Measurements from ENCODE around the gene BCL11A. TPM values are rescaled to one million over a fixed set of nuclear protein-coding genes. Genes with fewer than 3 reads are reported as not detected.

Gene BCL11A
- total RNA-seq, 1 donor from 2014 or later: 29.8 TPM

DNA sequence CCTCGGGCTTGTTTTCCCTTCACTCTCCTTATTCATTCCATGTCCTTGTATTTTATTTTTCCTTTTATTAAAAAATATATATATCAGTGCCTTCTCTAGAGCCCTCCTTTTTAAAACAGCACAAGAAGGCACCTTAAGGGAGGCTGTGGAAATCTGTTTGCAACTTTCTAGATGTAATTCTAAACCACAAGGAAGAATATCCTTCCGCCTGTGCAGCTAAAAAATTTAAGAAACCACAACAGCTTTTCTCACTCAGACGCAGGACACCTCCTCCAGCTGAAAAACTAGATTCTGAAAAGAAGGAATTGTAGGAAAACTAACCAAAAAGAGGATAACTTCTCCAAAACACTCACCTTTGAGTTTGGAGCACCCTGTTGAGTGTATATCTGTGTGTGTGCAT lies 142.2 kb downstream of the BCL11A start:
- no peak for TF ChIP-seq EZH2 (IDR thresholded peaks at IDR 0.05; ENCODE audit: insufficient read depth, low read length)
- TF ChIP-seq, protein P1, sequence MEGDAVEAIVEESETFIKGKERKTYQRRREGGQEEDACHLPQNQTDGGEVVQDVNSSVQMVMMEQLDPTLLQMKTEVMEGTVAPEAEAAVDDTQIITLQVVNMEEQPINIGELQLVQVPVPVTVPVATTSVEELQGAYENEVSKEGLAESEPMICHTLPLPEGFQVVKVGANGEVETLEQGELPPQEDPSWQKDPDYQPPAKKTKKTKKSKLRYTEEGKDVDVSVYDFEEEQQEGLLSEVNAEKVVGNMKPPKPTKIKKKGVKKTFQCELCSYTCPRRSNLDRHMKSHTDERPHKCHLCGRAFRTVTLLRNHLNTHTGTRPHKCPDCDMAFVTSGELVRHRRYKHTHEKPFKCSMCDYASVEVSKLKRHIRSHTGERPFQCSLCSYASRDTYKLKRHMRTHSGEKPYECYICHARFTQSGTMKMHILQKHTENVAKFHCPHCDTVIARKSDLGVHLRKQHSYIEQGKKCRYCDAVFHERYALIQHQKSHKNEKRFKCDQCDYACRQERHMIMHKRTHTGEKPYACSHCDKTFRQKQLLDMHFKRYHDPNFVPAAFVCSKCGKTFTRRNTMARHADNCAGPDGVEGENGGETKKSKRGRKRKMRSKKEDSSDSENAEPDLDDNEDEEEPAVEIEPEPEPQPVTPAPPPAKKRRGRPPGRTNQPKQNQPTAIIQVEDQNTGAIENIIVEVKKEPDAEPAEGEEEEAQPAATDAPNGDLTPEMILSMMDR (IDR thresholded peaks at IDR 0.05; ENCODE audit: insufficient read depth, low read depth, low read length): no peak
- Histone ChIP-seq H3K4me2 (ENCODE audit: low read length) (no peak overlapping the region), H2AFZ (ENCODE audit: low read depth, low read length) (no peak overlapping the region), H3K4me3 (ENCODE audit: insufficient read depth, low read depth, low read length) (no peak overlapping the region), H3K27me3 (ENCODE audit: insufficient read depth, low read length) (no peaks in the 10 kb centered on the region), H4K20me1 (ENCODE audit: insufficient read depth, low read length) (no peaks in the 10 kb centered on the region), H3K9me3 (ENCODE audit: insufficient read depth, low read depth, low read length) (no peaks in the 10 kb centered on the region), H3K79me2 (ENCODE audit: insufficient read depth, low read length) (no peaks in the 10 kb centered on the region), H3K9ac (ENCODE audit: low read length) (no peak overlapping the region), H3K27ac (ENCODE audit: low read depth, low read length) (no peak overlapping the region), H3K36me3 (ENCODE audit: insufficient read depth, low read length) (no peaks in the 10 kb centered on the region), H3K4me1 (ENCODE audit: insufficient read depth, low read length) (peaks cover 2% of the 10 kb centered on the region)
- DNase-seq (ENCODE audit: low read depth): peak; percentile 4
- H3K4me1 Mint-ChIP-seq (ENCODE audit: low read depth, unreplicated experiment): peaks cover 21% of the 10 kb centered on the region
- no peaks in the 10 kb centered on the region for H3K36me3 Mint-ChIP-seq (ENCODE audit: low read depth, unreplicated experiment)
- H3K9me3 Mint-ChIP-seq (ENCODE audit: unreplicated experiment): peaks cover 3% of the 10 kb centered on the region
- H3K27ac Mint-ChIP-seq (ENCODE audit: unreplicated experiment): no peak overlapping the region
- no peak overlapping the region for H3K4me3 Mint-ChIP-seq (ENCODE audit: unreplicated experiment)
- peaks cover 16% of the 10 kb centered on the region for H3K27me3 Mint-ChIP-seq (ENCODE audit: low read depth, unreplicated experiment)
- FAIRE-seq: no peak

DNA sequence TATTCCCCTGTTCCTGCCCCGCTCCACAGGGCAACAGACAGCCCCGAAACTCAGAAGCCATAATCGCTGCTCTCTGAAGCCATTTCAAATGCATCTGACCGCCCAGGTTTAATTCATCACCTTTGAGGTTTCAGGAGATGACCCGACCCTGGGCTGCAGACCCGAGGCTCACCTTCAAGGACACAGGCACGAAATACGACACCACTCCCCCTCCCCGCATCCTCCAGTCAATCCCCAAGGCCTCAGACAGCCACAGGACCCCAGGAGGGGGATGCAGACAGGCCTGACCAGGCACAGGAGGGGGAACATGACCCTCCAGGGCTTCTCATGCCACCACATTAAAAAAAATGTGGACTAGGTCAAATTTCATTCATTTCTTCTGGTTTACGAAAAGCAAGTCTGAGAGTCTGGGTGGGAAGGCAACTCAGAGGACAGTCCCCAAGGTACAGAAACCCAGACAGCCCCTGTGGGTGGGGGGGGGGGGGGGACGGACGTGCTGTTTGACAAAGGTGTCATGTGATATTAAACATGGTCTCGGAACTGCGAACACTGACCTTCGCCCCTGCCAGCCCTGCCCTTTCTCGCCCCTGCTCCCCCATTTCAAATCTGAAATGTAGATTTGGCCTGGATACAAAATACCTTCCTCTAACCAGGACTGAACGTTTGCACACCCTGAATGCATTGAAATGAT lies 142.9 kb downstream of the BCL11A start:
- Mint-ChIP-seq H3K9me3 (ENCODE audit: unreplicated experiment) (no peaks in the 10 kb centered on the region), H3K27ac (ENCODE audit: unreplicated experiment) (no peak overlapping the region), H3K4me3 (ENCODE audit: unreplicated experiment) (no peak overlapping the region), H3K4me1 (ENCODE audit: low read depth, unreplicated experiment) (peaks cover 21% of the 10 kb centered on the region), H3K36me3 (ENCODE audit: low read depth, unreplicated experiment) (no peaks in the 10 kb centered on the region), H3K27me3 (ENCODE audit: low read depth, unreplicated experiment) (peaks cover 15% of the 10 kb centered on the region)
- H3K9ac ChIP-seq (ENCODE audit: low read length): no peak overlapping the region
- no peaks in the 10 kb centered on the region for H3K9me3 ChIP-seq (ENCODE audit: insufficient read depth, low read depth, low read length)
- H3K4me2 ChIP-seq (ENCODE audit: low read length): no peak overlapping the region
- FAIRE-seq: no peak
- no peak overlapping the region for H3K27ac ChIP-seq (ENCODE audit: low read depth, low read length)
- H3K79me2 ChIP-seq (ENCODE audit: insufficient read depth, low read length): no peaks in the 10 kb centered on the region
- no peak for TF ChIP-seq EZH2 (IDR thresholded peaks at IDR 0.05; ENCODE audit: insufficient read depth, low read length)
- TF ChIP-seq, protein P1 (IDR thresholded peaks at IDR 0.05; ENCODE audit: insufficient read depth, low read depth, low read length): no peak
- H3K27me3 ChIP-seq (ENCODE audit: insufficient read depth, low read length): no peaks in the 10 kb centered on the region
- no peaks in the 10 kb centered on the region for H4K20me1 ChIP-seq (ENCODE audit: insufficient read depth, low read length)
- DNase-seq (ENCODE audit: low read depth): no peak
- no peaks in the 10 kb centered on the region for H3K36me3 ChIP-seq (ENCODE audit: insufficient read depth, low read length)
- H3K4me1 ChIP-seq (ENCODE audit: insufficient read depth, low read length): peaks cover 2% of the 10 kb centered on the region
- H2AFZ ChIP-seq (ENCODE audit: low read depth, low read length): no peak overlapping the region
- H3K4me3 ChIP-seq (ENCODE audit: insufficient read depth, low read depth, low read length): no peak overlapping the region

DNA sequence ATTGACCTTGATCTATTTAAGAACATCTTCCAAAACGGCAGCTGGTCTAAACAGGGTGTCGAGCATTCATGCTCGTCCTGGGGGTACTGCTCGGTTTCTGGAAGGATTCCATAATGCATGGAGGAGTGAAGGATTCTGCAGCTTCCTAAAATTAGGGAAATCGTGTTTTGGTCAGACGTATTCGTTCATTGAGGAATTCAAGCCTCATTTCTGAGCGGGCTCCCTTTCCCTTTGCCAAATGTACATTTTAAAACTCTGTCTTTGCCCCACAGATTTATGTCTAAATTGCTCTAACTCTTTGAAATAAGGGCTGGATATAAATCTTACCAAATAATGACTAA lies 144.0 kb downstream of the BCL11A start:
- Histone ChIP-seq H4K20me1 (ENCODE audit: insufficient read depth, low read length) (no peaks in the 10 kb centered on the region), H3K27ac (ENCODE audit: low read depth, low read length) (no peak overlapping the region), H2AFZ (ENCODE audit: low read depth, low read length) (no peak overlapping the region), H3K4me1 (ENCODE audit: insufficient read depth, low read length) (peaks cover 2% of the 10 kb centered on the region), H3K36me3 (ENCODE audit: insufficient read depth, low read length) (no peaks in the 10 kb centered on the region), H3K9me3 (ENCODE audit: insufficient read depth, low read depth, low read length) (no peaks in the 10 kb centered on the region), H3K27me3 (ENCODE audit: insufficient read depth, low read length) (no peaks in the 10 kb centered on the region), H3K4me2 (ENCODE audit: low read length) (no peak overlapping the region), H3K79me2 (ENCODE audit: insufficient read depth, low read length) (no peaks in the 10 kb centered on the region), H3K9ac (ENCODE audit: low read length) (no peak overlapping the region), H3K4me3 (ENCODE audit: insufficient read depth, low read depth, low read length) (no peak overlapping the region)
- H3K9me3 Mint-ChIP-seq (ENCODE audit: unreplicated experiment): no peaks in the 10 kb centered on the region
- peaks cover 18% of the 10 kb centered on the region for H3K4me1 Mint-ChIP-seq (ENCODE audit: low read depth, unreplicated experiment)
- TF ChIP-seq, protein P1 (IDR thresholded peaks at IDR 0.05; ENCODE audit: insufficient read depth, low read depth, low read length): no peak
- no peak for TF ChIP-seq EZH2 (IDR thresholded peaks at IDR 0.05; ENCODE audit: insufficient read depth, low read length)
- no peak for FAIRE-seq
- H3K4me3 Mint-ChIP-seq (ENCODE audit: unreplicated experiment): no peak overlapping the region
- no peak for DNase-seq (ENCODE audit: low read depth)
- peaks cover 15% of the 10 kb centered on the region for H3K27me3 Mint-ChIP-seq (ENCODE audit: low read depth, unreplicated experiment)
- H3K27ac Mint-ChIP-seq (ENCODE audit: unreplicated experiment): no peak overlapping the region
- H3K36me3 Mint-ChIP-seq (ENCODE audit: low read depth, unreplicated experiment): no peaks in the 10 kb centered on the region
